Osteoblast (primary cell): ENCODE data around the gene SLC10A3. TPM values are rescaled to one million over a fixed set of nuclear protein-coding genes. Genes with fewer than 3 reads are reported as not detected.

Source experiments
- DNase-seq: peaks from one replicate; pipeline ENCODE4 v3.0.0; 2011; ENCODE audit warnings: low spot score, mixed read lengths; ENCODE audit not compliant: insufficient read length; ENCODE audit errors: missing footprints
- H2AFZ ChIP-seq: 2 replicates; pipeline ENCODE4 v1.6.0; 2011; ENCODE audit warnings: mild to moderate bottlenecking, low read length
- H3K27ac ChIP-seq: 2 replicates; pipeline ENCODE4 v1.5.1; 2011; ENCODE audit warnings: mild to moderate bottlenecking, low read depth, low read length, moderate library complexity
- H3K27me3 ChIP-seq: 2 replicates; pipeline ENCODE4 v1.6.0; 2012; ENCODE audit warnings: mild to moderate bottlenecking, control low read depth, inconsistent platforms, low read length, moderate library complexity; ENCODE audit not compliant: insufficient read depth
- H3K36me3 ChIP-seq: 2 replicates; pipeline ENCODE4 v1.5.1; 2011; ENCODE audit warnings: mild to moderate bottlenecking, low read length, control low read depth, moderate library complexity; ENCODE audit not compliant: insufficient read depth
- H3K4me1 ChIP-seq: 2 replicates; pipeline ENCODE4 v1.5.1; 2011; ENCODE audit warnings: mild to moderate bottlenecking, low read length, control low read depth, moderate library complexity; ENCODE audit not compliant: insufficient read depth
- H3K4me2 ChIP-seq: 2 replicates; pipeline ENCODE4 v1.6.0; 2011; ENCODE audit warnings: mild to moderate bottlenecking, low read length; ENCODE audit not compliant: insufficient read depth
- H3K4me3 ChIP-seq: fragments of 200-600 bp; sonication (generic); 3 replicates; pipeline ENCODE4 v1.5.1; 2012; ENCODE audit warnings: mild to moderate bottlenecking, low read length, inconsistent platforms; ENCODE audit not compliant: insufficient read depth
- H3K79me2 ChIP-seq: 2 replicates; pipeline ENCODE4 v1.6.0; 2012; ENCODE audit warnings: mild to moderate bottlenecking, low read length, control low read depth, inconsistent platforms; ENCODE audit not compliant: insufficient read depth
- H3K9me3 ChIP-seq: 2 replicates; pipeline ENCODE4 v1.5.1; 2011; ENCODE audit warnings: low read depth, low read length, control low read depth
- H4K20me1 ChIP-seq: 2 replicates; pipeline ENCODE4 v1.6.0; 2012; ENCODE audit warnings: mild to moderate bottlenecking, low read length, control low read depth; ENCODE audit not compliant: insufficient read depth
- CTCF ChIP-seq: IDR thresholded peaks from 2 replicates; pipeline ENCODE4 v1.5.1; 2011; ENCODE audit warnings: mild to moderate bottlenecking, low read depth, low read length, moderate library complexity; ENCODE audit errors: extremely low read depth
- total RNA-seq: library from RNA; depleted of rRNA; stranded (reverse); fragments of >200 nt; gene quantifications from 2 replicates; pipeline ENCODE4 v1.2.3, GENCODE V29; 2012

Gene SLC10A3
- total RNA-seq, 1 donor: 36.2 TPM

DNA sequence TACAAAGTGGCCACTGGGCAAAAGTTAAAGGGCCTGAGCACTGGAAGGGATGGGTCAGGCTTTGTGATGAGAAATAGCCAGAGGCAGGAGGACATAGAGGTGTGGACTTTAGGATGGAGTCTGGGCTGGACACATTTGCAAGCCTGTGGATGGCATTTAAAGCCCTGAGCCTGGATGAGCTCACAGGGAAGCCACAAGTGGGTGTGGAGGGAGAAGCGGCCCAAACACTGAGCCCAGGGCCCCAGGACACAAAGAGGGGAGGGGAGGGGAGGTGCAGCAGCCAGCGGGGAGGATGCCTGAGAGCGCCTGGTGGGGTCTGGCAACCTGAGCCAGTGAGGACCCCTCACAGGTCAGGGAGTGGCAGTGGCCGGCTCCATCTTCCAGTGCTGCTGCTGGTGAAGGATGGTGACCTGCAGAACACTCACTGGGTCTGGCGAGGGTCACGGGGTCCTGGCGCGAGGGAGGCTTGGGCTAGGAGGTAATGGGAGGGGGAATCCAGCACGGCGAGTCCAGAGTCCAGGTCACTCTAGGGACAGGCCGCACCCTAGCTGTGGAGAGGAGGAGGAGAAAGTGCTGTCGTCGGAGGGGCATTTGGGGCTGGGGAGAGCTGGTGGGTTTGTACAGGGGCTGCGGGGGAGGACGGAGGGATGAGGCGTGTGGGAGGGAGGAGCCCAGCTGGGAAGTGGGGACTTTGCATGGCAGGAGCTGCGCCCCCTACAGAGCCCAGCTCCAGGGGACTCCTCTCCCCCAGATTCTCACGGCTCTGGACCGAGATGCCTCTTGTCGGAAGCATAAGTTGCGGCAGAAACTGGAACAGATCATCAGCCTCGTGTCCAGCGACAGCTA lies 18.4 kb downstream of the SLC10A3 start:
- Histone ChIP-seq H3K79me2 (no peaks in the 10 kb centered on the region), H3K4me2 (no peak overlapping the region), H3K4me1 (no peaks in the 10 kb centered on the region), H3K4me3 (no peak overlapping the region), H3K9me3 (no peaks in the 10 kb centered on the region), H3K27me3 (no peaks in the 10 kb centered on the region), H4K20me1 (peaks cover 3% of the 10 kb centered on the region), H2AFZ (no peak overlapping the region), H3K36me3 (peaks cover 12% of the 10 kb centered on the region), H3K27ac (no peak overlapping the region)
- TF ChIP-seq CTCF: no peak
- DNase-seq: peak; percentile 70

DNA sequence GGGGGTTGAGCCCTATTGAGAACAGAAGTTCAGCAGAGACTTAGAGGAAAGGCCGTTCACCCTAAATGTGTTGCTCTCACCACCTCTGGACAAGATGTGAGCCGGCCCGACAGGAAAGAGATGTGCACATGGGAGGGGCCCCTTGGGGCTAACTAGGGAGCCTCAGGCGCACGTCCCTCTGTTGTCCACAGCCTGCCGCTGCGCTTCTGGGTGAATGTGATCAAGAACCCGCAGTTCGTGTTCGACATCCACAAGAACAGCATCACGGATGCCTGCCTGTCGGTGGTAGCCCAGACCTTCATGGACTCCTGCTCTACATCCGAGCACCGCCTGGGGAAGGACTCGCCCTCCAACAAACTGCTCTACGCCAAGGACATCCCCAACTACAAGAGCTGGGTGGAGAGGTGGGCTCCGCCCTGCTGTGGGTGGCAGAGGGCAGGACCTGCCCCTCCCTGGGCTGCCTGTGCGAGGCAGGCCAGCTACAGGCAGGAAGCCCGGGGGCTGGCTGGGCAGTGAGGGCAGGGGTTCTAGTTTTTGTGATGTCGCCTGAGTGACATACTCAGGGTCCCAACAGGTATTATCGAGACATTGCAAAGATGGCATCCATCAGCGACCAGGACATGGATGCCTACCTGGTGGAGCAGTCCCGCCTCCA lies 19.4 kb downstream of the SLC10A3 start:
- Histone ChIP-seq H3K4me1 (no peaks in the 10 kb centered on the region), H3K4me2 (no peak overlapping the region), H3K27me3 (no peaks in the 10 kb centered on the region), H2AFZ (no peak overlapping the region), H3K79me2 (no peaks in the 10 kb centered on the region), H3K36me3 (peaks cover 14% of the 10 kb centered on the region), H3K27ac (no peak overlapping the region), H3K9me3 (no peaks in the 10 kb centered on the region), H4K20me1 (peaks cover 3% of the 10 kb centered on the region), H3K4me3 (no peak overlapping the region)
- peak; percentile 76 for DNase-seq
- no peak for TF ChIP-seq CTCF

- H4K20me1 ChIP-seq: peaks cover 3% of the 10 kb centered on the region
- no peaks in the 10 kb centered on the region for H3K9me3 ChIP-seq
- no peak overlapping the region for H3K4me3 ChIP-seq
- no peaks in the 10 kb centered on the region for H3K27me3 ChIP-seq
- peaks cover 12% of the 10 kb centered on the region for H3K36me3 ChIP-seq
- H3K27ac ChIP-seq: no peak overlapping the region
- no peaks in the 10 kb centered on the region for H3K4me1 ChIP-seq
- H3K4me2 ChIP-seq: no peak overlapping the region
- no peak for DNase-seq
- H2AFZ ChIP-seq: no peak overlapping the region
- TF ChIP-seq CTCF: no peak
- H3K79me2 ChIP-seq: no peaks in the 10 kb centered on the region
Observed at GRCh38 chrX:154470434-154470833, 20.0 kb downstream of the SLC10A3 start.

DNA sequence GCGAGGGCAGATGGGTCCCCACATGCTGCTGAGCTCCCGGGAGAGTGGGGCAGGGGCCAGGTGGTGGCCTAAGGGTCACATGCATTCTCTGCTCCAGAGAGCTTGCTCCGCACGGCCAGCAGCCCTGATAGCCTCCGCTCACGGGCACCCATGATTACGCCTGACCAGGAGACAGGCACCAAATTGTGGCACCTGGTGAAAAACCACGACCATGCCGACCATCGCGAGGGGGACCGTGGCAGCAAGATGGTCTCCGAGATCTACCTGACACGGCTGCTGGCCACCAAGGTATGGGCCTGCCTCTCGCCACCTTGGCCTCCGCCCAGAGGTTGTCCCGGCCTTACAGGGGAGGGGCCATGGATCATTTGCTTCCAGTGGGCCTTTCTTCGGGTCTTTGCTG lies 20.5 kb downstream of the SLC10A3 start:
- H3K4me2 ChIP-seq: no peak overlapping the region
- H3K27me3 ChIP-seq: no peaks in the 10 kb centered on the region
- no peak for TF ChIP-seq CTCF
- peaks cover 15% of the 10 kb centered on the region for H3K36me3 ChIP-seq
- H3K27ac ChIP-seq: no peak overlapping the region
- no peaks in the 10 kb centered on the region for H3K4me1 ChIP-seq
- peaks cover 3% of the 10 kb centered on the region for H4K20me1 ChIP-seq
- no peak overlapping the region for H2AFZ ChIP-seq
- DNase-seq: no peak
- no peak overlapping the region for H3K4me3 ChIP-seq
- no peaks in the 10 kb centered on the region for H3K79me2 ChIP-seq
- H3K9me3 ChIP-seq: no peaks in the 10 kb centered on the region
